HG03064 (cell line): ENCODE measurements around the gene LMOD3.
A peak's percentile ranks its signal among the peaks of the same experiment; 100 is the strongest.

Experiments used
- ATAC-seq: cut with Tn5 transposase; IDR thresholded peaks from one replicate; pipeline ENCODE4 v1.9.1; 2021; ENCODE audit warnings: low read depth; ENCODE audit not compliant: unreplicated experiment

The LMOD3 gene

DNA sequence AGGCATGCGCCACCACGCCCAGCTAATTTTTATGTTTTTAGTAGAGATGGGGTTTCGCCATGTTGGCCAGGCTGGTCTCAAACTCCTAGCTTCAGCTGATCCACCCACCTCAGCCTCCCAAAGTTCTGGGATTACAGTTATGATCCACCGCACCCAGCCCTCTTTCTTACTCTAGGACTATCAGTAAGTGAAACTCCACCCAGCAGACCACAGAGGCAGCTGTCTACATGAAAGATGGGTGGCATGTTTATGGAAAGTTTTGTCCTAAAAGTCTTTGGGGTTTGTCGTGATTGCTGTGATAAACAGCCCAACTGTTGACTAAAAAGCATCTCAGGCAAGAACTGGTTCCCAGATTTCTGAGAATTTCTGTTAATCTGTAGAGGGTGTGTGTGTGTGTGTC, 26.8 kb downstream of the LMOD3 start:
- ATAC-seq = no peak

DNA sequence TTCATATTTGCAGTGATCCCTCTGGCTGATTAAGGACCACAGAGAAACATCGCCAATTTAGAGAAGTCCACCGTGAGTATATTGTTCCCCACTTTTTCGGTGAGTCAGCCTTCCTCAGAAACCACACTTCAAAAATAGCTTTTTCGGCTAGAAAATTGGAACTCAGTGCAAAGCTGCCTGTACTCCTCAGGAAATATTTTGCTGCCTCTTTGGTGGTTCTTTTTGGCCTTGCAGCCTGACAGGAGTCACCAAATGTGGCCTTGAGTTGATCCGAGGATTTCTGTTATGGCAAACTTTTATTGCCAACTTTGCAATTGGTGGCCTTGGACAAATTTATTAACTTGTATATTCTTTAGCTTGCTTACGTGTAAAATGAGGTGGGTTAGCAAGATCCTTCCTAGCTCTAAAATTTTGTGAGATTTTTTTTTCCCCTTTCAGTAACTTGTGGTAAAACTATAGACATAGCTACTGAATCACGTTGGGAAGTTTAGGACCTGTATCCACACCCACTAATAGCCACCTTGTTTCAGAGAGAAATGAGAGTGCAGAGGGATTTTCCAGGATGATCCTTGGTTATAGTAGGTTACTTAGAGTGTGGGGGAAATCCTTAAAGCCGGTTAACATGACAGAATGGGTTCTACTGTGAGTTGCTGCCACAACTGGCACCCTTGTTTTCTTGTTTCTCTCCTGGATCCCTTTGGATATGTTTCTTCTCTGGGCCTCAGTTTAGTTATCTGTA, 27.8 kb downstream of the LMOD3 start:
- ATAC-seq = no peak

DNA sequence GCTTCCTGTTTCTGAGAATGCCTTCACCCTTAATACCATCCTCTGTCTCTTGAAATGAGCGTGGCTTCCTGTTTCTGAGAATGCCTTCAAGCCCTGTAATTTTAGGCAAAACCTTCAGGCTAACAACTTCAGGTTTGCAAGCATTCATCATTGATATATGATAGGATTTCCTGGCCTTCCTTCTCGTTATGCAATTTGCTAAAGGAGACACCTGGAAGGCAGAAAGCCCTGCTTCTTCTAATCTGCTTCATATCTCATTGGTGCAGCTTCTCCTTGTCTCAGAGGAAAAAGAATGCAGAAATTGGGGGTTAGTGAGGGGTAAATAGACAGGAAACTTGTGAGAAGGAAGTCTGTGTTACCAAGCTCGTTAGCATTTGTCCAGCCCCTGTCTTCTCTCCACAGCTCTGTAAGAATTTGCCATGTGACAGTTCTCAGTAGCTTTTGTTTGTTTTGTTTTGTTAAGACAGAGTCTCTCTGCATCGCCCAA, 30.3 kb downstream of the LMOD3 start:
- peak; percentile 79 for ATAC-seq

DNA sequence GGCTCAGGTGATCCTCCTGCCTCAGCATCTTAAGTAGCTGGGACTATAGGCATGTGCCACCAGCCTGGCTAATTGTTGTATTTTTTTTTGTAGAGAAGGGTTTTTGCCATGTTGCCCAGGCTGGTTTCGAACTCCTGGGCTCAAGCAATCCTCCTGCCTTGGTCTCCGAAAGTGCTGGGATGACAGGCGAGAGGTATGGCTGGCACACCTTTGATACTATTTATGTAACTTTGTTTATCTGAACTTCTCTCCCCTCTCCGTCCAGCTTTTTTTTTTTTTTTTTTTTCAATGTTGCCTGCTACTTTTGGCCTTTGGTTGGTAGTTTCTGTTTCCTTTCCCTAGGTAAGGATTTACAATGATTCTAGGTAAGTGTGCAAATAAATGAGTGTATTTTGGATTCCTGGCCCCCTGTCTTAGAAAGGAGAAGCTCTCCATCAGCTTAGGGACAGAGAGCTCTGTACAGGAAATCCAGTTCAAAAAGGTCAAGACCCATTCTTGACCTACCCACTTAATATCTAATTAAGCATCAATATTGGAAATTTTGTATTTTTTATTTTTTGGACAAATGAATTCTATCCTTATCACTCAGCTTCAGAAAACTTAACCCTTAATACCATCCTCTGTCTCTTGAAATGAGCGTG, 30.9 kb downstream of the LMOD3 start:
- peak; percentile 2 for ATAC-seq

DNA sequence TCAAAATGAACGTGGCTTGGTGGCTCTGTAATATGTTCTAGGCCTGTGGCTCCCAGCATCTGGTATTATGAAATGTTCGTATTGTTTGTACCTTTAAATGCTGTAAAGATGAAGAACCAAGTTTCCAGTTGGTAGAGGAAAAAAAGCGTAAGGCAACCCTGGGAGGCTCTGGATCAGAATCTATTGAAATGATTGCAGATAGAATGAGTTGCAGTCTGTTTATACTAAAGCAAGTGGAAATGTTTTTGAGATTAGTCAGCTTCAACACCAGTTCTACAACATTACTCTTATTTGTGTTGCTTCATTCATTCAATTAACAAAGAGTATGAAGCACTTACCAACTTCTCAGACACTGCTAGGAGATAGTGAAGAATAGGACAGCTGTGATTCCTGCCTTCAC, 32.4 kb downstream of the LMOD3 start:
- ATAC-seq = no peak

DNA sequence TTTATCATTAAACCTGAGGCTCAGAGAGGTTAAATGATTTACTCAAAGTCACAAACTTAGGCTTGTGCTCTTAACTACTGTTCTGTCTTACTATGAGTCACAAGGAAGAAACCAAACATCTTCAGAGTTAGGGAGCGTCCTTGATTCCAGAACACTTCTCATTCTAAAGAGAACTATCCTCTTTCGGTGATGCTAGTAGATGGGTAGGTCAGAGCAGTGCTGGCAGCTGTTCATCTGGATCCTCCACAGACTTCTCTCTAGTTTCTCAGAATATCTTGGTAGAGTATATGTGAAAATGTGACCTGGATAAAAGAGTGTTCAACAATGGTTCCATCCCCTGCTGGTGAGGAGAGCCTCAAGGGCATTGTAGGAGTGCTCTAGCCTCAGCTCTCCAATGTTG, 34.3 kb downstream of the LMOD3 start:
- ATAC-seq = no peak

DNA sequence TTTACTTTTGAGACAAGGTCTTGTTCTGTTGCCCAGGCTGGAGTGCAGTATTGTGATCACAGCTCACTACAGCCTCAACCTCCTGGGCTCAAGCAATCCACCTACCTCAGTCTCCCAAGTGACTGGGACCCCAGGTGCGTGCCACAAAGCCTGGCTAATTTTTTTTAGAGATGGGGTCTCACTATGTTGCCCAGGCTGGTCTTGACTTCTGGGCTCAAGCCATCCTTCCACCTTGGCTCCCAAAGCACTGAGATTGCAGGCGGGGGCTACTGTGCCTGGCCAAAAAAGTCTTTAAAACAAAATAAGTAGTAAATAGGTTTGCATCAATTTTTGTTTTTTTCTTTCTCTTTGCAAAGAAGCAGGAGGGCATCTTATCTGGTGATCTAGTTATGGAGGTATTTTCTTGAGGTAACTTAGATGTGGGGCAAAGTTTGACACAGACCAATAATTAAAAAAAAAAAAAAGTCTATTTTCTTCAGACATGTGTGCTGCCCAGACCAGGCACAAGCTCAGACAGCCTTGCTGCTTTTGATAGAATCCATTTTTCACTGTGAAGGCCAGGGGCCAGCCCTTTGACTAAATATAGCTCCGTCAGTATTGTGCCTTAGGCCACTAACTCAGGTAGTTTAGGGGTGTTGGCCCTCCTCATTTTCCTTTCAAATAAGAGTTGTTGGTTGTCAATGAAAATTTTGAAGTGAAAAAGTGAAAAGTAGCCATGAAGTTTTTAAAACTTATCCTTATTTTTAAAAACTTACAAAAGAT, 35.2 kb downstream of the LMOD3 start:
- ATAC-seq = no peak

DNA sequence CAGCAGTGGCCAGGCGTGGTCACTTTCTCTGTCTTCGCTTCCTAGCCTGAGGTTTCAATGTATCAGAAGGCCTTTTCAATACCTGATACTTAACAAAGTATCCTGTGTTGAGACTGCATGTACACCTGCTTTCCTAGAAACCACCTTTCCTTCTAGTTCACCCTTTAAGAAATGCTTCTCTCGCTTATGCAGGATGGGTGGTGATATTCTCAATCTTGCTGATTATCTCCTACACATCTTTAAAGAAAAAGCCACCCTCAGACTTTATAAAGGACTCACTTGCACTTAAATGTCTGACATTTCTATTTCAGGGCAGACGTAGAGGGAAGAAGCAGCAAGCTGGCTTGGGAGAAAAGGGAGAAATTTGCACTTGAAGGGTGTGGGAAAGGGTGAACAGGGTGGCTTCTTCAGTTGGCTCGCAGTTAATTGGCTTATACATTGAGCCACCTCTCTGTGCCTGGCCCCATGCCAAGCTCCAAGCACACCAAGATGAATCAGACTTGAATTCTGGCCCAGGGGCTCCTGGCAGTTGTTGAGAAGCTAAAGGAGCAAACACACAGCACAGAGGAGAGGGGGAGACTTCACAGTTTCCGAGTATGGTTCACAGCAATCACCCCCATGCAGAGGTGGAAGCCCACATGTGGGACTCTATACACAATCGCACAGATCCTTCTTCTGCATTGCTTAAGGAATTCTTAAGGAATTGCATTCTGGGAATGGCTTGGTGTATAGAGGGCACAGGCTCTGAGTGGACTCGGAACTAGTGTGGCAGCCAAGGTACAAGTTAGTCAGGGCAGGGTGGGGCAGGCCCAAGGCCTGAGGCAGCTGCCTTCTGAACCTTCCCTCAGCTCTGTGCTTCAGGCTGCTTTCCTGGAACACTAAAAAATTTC, 36.3 kb downstream of the LMOD3 start:
- no peak for ATAC-seq

DNA sequence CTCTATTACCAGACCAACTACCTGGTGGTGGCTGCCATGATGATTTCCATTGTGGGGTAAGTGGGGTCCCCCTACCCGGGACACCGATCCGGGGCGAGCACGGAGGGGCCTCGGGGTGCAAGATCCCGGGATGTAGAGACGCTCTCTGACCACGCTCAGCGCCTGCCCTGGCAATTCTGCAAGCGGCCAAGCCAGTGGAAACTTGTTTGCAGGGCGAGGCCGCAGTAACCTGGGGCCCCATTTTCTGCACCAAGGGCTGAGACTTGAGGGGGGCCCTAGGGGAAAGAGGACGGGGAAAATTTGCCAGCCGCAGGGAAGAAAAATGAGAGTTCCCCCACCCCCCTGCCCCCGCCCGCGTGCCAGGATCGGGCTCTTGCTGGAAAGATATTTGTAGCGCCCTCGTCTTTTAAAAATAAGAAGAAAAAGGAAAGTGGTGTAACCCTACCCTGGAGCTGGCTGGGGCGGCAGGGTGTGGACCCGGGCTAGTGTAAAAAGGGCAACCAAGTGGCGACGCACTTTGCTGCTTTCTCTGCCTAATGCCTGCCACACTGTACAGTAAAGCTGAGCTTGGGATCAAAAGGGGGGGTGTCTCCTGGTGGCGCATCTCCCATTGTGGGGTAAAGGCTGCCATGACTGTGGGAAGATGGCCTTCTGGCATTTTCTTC, 37.1 kb downstream of the LMOD3 start:
- no peak for ATAC-seq

DNA sequence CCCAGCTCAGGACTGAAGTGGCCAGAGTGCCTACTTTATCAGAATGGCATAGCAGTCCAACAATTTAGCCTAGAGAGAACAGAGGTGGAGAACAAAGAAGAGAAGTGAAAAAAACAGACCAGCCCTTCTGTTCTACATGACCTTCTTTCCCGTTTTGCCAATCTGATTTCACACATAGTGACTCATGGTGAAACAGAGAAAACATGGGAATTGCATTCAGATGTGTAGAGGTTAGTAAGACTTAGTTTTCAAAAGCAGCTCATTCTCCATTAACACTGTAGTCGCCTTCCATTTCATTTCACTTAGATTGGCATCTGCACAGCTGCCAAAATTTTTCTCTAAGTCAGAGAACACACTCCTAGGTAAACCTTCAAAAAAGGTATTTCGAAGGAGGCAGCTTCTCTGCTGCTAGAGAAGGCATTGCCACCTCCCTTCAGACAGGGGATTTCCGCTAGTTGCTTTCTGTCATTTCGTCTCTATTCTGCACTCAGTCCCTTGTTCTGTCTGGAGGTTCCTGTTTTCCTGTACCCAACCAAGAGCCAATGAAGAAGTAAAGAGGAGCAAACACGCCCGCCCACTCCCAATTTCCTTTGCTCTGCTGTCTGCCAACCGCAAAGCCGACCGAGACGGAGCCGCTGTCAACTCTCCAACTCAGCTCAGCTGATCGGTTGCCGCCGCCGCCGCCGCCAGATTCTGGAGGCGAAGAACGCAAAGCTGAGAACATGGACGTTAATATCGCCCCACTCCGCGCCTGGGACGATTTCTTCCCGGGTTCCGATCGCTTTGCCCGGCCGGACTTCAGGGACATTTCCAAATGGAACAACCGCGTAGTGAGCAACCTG, 37.8 kb downstream of the LMOD3 start, which contains the start of gene ARL6IP5:
ARL6IP5 (plus strand) TSS at position 612 of the 842 bp plus-strand sequence; CDS start at position 723, 111 bp downstream.
- peak; percentile 34 for ATAC-seq

DNA sequence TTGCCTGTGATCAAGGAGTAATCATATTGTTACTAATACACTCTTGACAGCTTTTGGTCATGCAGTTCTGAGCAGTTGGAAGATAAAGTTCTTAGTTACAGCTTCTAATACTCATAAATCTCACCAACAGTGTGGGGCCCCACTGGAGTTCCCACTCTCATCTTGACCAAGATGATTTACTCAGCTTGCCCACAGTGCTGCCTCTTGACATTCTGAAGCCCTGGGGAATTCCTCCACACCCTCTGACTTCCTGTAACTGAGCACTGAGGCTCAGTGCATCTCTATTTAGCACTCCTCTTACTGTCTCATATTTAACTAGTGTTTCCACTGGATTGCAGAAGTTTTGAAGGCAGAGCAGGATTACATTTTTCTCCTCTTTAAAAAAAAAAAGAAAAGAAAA, 39.6 kb downstream of the LMOD3 start:
- peak; percentile 62 for ATAC-seq

DNA sequence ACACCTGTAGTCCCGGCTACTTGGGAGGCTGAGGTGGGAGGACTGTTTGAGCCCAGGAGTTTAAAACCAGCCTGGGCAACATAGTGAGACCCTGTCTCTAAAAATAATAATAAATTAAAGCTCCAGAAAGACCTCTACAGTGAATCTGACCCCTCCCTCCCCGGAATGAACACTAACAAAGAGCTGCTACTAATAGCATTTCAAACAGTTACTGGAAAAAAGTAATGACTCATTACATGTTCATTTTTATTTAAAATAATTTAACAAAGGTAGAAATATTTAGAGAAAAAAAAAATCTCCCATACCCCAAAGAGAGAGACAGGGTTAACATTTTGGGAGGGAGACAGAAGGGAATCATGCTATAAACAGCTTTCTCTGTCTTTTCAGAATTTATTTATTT, 40.0 kb downstream of the LMOD3 start:
- no peak for ATAC-seq

DNA sequence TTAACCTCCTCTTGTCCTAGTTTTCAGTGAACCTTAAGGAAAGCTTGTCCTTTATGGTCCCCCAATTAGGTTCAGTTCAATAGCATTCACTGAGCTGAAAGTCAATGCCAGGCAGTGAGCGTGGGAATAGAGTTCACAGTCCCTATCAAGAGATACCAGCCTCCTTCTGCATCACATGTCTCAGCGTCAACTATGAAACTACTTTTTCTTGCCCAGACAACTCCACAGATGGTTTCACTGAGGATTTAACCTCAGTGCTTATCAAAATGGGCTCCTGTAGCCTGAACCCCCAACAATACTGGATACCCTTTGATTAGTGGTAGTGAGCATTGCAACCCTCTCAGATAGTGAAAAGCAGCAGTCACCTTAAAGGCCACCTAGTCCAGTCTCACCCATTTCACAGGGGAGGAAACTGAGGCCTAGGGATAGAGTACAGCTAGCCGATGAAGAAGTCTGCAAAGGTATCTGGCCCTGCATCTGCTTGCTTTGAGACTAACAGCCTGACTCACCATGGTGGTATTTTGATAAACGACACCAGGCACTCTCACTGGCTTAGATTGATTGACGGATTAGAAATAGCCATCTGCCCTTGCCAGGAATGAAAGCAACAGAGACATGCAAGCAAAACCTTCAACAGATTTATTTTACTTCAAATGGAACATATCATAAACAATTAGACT, 40.7 kb downstream of the LMOD3 start:
- no peak for ATAC-seq

DNA sequence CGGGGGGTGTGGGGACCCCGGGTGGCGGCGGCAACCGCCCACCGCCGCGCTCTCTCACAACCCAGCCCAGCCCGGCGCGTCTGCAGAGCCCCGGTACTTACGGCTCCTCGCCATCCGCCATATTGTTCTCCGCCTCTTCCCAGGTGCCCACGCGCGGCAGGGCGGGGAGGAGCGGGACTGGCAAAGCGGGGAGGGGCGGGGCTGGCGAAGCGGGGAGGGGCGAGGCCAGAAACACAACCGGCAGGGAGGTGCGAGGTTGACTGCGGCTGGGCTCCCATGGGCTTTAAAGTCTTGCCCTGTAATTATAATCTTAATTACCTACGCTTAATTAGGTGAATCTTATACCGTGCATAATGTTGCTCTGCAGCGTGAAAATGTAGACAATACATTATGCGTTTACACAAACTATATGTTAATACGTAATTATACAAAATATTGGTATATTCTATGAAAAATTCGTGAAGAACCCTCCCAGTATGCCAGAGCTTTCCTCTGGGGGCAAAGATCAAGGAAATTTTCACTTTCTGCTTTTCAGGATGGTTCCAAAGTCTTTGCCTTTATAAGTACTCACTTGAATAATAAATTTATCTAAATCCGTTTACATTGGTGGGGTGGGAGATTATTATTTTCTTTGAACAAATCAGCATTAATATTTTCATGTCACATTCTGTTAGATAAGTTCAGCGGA, 42.0 kb downstream of the LMOD3 start, which contains the start of gene UBA3:
UBA3 (minus strand) TSS at position 133 of the 688 bp plus-strand sequence; CDS start at position 121, 12 bp downstream.
- peak; percentile 41 for ATAC-seq

DNA sequence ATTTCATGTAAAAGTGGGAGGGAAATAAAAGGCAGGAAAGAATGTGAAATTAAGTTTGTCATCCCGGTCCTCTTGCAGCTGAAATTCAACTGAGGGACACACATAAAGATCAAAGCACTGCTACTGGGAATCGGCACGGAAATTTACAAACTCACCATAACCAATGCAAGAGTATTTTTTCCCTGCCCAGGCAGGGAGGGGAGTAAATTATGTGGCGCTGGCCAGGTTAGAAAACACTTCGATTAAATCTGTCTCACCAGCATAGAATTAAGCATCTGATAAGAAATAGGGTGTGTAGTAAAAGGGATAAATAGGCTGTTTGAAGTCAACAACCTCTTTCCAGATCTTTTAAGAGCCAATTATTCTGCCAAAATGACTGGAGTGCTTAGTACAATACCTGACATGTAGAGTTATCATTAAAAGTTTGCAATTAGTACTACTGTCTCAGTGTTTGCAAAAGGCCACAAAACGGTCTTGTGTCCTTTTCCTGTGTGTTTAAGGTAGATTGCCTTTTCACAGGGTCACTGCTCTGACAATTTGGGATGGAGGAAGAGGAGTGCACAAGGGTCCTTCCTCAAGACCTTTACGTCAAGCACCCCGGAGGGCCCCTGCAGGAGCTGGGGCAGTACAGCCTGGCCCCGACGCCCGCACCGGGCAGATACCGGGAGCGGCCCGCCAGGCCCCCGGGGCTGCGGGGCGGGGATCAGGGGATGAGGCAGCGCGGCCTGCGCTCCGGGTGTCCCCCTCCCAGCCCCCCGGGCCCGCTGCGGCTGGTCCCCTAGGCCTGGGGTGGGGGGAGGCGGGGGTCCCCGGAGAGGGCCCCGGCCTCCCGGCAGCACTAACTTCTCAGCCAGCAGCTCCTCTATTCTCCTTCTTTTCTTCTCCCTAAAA, 42.9 kb downstream of the LMOD3 start:
- no peak for ATAC-seq

DNA sequence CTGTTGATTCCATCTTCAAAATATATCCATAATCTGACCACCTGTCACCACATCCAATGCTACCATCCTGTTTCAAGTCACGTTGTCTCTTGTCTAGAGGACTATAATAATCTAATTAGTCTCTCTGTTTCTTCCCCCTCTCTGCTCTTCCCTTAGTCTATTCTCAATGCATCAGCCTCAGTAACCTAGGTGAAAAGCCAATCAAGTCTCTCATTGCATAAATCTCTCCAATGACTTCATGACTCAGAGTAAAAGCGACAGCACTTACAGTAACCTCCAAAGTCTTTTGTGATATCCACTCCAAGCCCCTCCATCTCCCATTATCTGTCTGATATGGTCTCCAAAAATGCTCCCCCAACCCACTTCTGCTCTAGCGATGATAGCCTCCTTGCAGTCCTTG, 49.5 kb downstream of the LMOD3 start:
- ATAC-seq = no peak

DNA sequence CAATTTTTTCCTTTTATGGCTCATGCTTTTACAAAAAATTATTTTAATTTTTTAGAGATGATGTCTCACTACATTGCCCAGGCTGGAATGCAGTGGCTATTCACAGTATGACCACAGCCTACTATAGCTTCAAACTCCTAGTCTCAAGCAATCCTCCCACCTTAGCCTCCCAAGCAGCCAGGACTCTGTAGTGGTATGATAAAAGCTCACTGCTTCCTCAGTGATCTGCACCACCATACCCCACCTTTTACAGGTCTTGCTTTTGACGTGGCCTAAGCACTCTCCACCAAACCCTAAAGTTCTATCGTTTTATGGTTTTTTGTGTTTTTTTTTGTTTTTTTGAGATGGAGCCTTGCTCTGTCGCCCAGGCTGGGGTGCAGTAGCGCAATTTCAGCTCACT, 56.3 kb downstream of the LMOD3 start:
- ATAC-seq = no peak
